ENCODE data around the gene RASD1. TPM values are rescaled to one million over a fixed set of nuclear protein-coding genes. Genes with fewer than 3 reads are reported as not detected.

RASD1 gene
- total RNA-seq, 2 experiments from 2014 or later: 0.18 to 0.21 TPM

GRCh38 chr17:17499402-17500145, 3.4 kb upstream of the RASD1 start:
- Mint-ChIP-seq H3K36me3 (ENCODE audit: low read depth) (no peaks in the 10 kb centered on the region), H3K4me3 (no peak overlapping the region)
- CTCF ChIA-PET: interaction anchor here (0.7 to 1.0 kb wide), 3 partner anchors 8 to 153 kb away, joined by 3 to 4 read pairs (median 4); no protein-coding TSS in a partner anchor

GRCh38 chr17:17498606-17499301, 2.6 kb upstream of the RASD1 start:
- DNase-seq (no peak), ATAC-seq (no peak)
- peaks cover 10% of the 10 kb centered on the region for H3K27me3 Mint-ChIP-seq
- intact Hi-C loops (cut with DNase I, micrococcal nuclease): no loop called here
- no peak overlapping the region for H3K4me3 Mint-ChIP-seq
- CTCF ChIA-PET: interaction anchor here (0.8 to 1.0 kb wide), 2 partner anchors 143 to 153 kb away, joined by 4 read pairs; no protein-coding TSS in a partner anchor
- H3K36me3 Mint-ChIP-seq (ENCODE audit: low read depth): no peaks in the 10 kb centered on the region
- POLR2A ChIA-PET: no interaction called here
- peaks cover 11% of the 10 kb centered on the region for H3K4me1 Mint-ChIP-seq
- no peak overlapping the region for H3K27ac Mint-ChIP-seq
- H3K9me3 Mint-ChIP-seq (ENCODE audit: low read depth): no peaks in the 10 kb centered on the region

More at GRCh38 chr17:17499402-17500145, 3.4 kb upstream of the RASD1 start:
- POLR2A ChIA-PET: no interaction called here
- H3K4me1 Mint-ChIP-seq: peaks cover 11% of the 10 kb centered on the region
- H3K9me3 Mint-ChIP-seq (ENCODE audit: low read depth): no peaks in the 10 kb centered on the region
- peaks cover 10% of the 10 kb centered on the region for H3K27me3 Mint-ChIP-seq
- intact Hi-C loops (cut with DNase I, micrococcal nuclease): no loop called here
- H3K27ac Mint-ChIP-seq: no peak overlapping the region
- DNase-seq (no peak), ATAC-seq (no peak)

- CTCF ChIA-PET: interaction anchor here (1.3 to 3.1 kb wide), 8 partner anchors 8 to 147 kb away, joined by 3 to 39 read pairs (median 7); partner anchors contain the start of gene MED9
These were observed 1.8 kb upstream of the RASD1 start for GRCh38 chr17:17497845-17498520.

DNA sequence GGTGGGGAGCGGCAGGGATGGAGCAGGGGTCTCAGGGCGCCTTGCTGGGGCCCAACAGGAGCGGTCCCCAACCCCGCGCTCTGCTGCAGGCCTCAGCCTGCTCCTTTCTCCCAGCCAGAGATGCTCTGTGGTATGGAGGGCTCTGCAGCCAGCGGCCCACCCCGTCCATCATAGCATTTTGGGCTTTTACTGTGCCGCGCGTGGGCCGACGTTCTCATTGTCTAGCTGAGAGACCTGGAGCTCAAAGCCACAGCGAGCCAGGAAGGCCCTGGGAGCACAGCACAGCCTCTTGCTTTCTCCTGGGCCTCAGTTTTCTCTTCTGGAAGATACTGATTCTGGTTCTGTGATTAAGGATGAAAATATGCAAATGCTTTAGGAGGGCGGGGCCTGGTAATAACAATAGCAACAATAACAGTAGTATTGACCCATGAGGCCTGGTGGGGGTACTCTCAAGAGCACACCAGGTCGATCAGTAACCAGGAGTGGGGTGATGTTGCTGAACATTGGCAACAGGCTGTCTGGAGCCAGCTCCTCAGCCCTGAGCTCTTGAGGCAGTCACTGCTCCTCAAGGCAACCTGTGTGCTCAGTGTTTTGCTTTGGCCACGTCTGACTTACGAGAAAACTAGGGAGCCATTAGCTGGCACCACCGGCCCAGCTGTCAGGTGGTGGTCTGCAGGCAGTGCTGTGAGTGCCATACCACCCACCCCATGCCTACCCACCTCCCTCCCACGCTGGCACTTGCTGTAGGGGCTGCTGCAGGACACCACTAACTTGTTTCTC, 1.1 kb upstream of the RASD1 start:
- Mint-ChIP-seq H3K4me1 (peaks cover 11% of the 10 kb centered on the region), H3K4me3 (no peak overlapping the region), H3K27ac (no peak overlapping the region), H3K36me3 (ENCODE audit: low read depth) (peaks cover 4% of the 10 kb centered on the region), H3K27me3 (peaks cover 9% of the 10 kb centered on the region), H3K9me3 (ENCODE audit: low read depth) (no peaks in the 10 kb centered on the region)
- ATAC-seq (no peak), DNase-seq (no peak)
- CTCF ChIA-PET: interaction anchor here (0.6 to 3.1 kb wide), 29 partner anchors 9 to 390 kb away, joined by 3 to 39 read pairs (median 4); partner anchors contain the start of genes MED9 and PEMT
- POLR2A ChIA-PET: interaction anchor here (0.5 to 1.1 kb wide), 3 partner anchors 17 to 340 kb away, joined by 3 read pairs; no protein-coding TSS in a partner anchor
- intact Hi-C loops (cut with DNase I, micrococcal nuclease): loop anchor here in 1 of 2 experiments (1.0 to 2.0 kb wide), 3 partner anchors 94 to 144 kb away; partner anchors contain the start of gene PEMT

More at GRCh38 chr17:17497845-17498520, 1.8 kb upstream of the RASD1 start:
- intact Hi-C loops (cut with DNase I, micrococcal nuclease): loop anchor here in 1 of 2 experiments (1.0 to 2.0 kb wide), 3 partner anchors 93 to 143 kb away; partner anchors contain the start of gene PEMT
- no peak for DNase-seq
- Mint-ChIP-seq H3K27me3 (peaks cover 10% of the 10 kb centered on the region), H3K4me3 (no peak overlapping the region), H3K9me3 (ENCODE audit: low read depth) (no peaks in the 10 kb centered on the region), H3K27ac (no peak overlapping the region), H3K36me3 (ENCODE audit: low read depth) (no peaks in the 10 kb centered on the region), H3K4me1 (peaks cover 11% of the 10 kb centered on the region)
- ATAC-seq: no peak
- POLR2A ChIA-PET: no interaction called here

DNA sequence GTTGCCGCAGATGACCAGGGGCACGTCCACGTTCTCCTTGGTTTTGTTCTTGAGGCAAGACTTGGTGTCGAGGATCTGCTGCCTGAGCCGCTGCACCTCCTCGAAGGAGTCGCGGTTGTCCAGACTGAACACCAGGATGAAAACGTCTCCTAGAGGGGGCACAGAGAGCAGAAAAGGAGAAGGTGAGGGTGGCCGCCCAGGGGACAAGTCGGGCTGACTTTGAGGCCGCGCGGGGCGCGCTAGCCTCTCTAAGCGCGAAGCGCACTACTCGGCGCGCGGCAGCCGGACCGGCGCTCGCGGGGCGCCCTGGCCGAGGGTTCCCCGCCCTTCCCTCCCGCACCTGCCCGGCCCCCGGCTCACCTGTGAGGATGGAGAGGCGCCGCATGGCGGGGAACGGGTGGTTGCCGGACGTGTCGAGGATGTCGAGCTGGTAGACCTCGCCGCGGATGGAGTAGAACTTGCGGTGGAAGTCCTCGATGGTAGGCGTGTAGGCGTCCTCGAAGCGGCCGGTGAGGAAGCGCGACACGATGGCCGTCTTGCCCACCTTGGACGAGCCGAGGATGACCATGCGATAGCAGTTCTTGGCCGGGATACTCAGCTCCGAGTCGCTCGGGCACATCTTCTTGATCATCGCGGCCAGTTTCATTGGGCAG, 533 bp downstream of the RASD1 start:
- DNase-seq (peak; percentile 51), ATAC-seq (no peak)
- POLR2A ChIA-PET: interaction anchor here (0.6 to 1.1 kb wide), 3 partner anchors 26 to 342 kb away, joined by 3 to 4 read pairs (median 3); no protein-coding TSS in a partner anchor
- Mint-ChIP-seq H3K27ac (no peak overlapping the region), H3K36me3 (ENCODE audit: low read depth) (peaks cover 7% of the 10 kb centered on the region), H3K4me1 (peaks cover 11% of the 10 kb centered on the region), H3K27me3 (peaks cover 5% of the 10 kb centered on the region), H3K4me3 (peak overlapping the region; percentile 56), H3K9me3 (ENCODE audit: low read depth) (no peaks in the 10 kb centered on the region)
- intact Hi-C loops (cut with DNase I, micrococcal nuclease): loop anchor here (1.0 to 2.0 kb wide), 8 partner anchors 11 to 147 kb away; partner anchors contain the start of gene PEMT (in 2 of the 2)
- CTCF ChIA-PET: interaction anchor here (1.1 to 3.1 kb wide), 15 partner anchors 11 to 422 kb away, joined by 3 to 39 read pairs (median 5); partner anchors contain the start of gene PEMT

DNA sequence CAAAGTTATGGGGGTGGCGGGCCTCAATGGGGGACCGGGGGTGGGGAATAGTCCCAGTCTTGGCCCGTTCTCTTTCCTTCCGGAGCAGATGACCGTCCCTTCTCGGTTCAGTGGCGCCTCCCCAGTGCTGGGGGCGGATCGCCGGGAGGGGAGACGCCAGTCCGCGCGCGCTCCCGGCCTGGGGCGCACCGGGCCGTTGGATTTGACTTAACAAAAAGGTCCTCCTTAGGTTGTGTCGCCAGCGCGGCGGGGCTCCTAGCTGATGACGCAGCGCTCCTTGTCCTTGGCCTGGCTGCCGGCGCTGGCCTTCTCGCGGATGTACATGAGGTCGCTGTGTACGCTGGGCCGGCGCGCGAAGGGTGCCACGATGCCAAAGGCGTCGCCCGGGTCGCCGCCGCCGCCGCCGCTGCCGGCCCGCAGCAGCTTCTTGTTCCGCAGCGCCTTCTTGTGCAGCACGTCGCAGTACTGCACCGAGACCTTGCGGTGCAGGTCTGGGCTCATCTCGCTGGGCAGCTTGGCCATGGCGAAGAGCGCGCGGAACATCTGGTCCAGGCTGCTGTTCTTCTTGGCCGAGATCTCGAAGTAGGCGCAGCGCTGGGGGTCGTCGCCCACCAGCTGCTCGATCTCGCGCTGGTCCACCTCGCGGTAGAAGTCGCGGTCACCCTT, 1.2 kb downstream of the RASD1 start:
- intact Hi-C loops (cut with DNase I, micrococcal nuclease): no loop called here
- Mint-ChIP-seq H3K4me3 (peak overlapping the region; percentile 56), H3K9me3 (ENCODE audit: low read depth) (no peaks in the 10 kb centered on the region), H3K27ac (no peak overlapping the region), H3K36me3 (ENCODE audit: low read depth) (peaks cover 7% of the 10 kb centered on the region), H3K27me3 (peaks cover 5% of the 10 kb centered on the region), H3K4me1 (peaks cover 11% of the 10 kb centered on the region)
- ChIA-PET CTCF (interaction anchor here (1.1 to 3.1 kb wide), 5 partner anchors 96 to 147 kb away, joined by 3 to 39 read pairs (median 4); partner anchors contain the start of gene PEMT), POLR2A (interaction anchor here (0.6 kb wide), 1 partner anchor 27 kb away, joined by 3 read pairs; no protein-coding TSS in a partner anchor)
- DNase-seq: peak; percentile 54
- ATAC-seq: no peak

DNA sequence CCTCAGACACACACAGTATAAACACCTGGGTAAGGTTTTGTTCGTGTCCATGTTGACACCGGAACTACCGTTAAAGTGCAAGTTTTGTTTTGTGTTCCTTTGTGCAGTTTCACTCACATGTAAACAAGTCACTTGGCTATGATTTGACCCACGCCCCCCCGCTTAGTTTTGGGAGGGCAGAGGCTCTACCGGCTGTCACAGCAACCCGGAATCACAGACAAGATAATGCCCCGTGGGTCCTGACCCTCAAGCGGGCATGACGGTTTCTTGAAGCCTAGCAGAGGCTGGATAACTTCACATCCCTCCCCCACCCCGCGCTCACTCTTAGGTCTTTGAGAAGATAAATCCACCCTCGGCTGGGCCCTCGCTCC, 1.7 kb downstream of the RASD1 start:
- Mint-ChIP-seq H3K4me3 (no peak overlapping the region), H3K4me1 (peaks cover 11% of the 10 kb centered on the region), H3K27ac (no peak overlapping the region), H3K9me3 (ENCODE audit: low read depth) (no peaks in the 10 kb centered on the region), H3K36me3 (ENCODE audit: low read depth) (peaks cover 7% of the 10 kb centered on the region), H3K27me3 (peaks cover 5% of the 10 kb centered on the region)
- POLR2A ChIA-PET: no interaction called here
- CTCF ChIA-PET: interaction anchor here (0.7 to 1.1 kb wide), 2 partner anchors 120 to 834 kb away, joined by 3 read pairs; no protein-coding TSS in a partner anchor
- intact Hi-C loops (cut with DNase I, micrococcal nuclease): no loop called here
- no peak for DNase-seq
- no peak for ATAC-seq

GRCh38 chr17:17493986-17494466, 2.2 kb downstream of the RASD1 start:
- DNase-seq (no peak), ATAC-seq (no peak)
- peaks cover 5% of the 10 kb centered on the region for H3K27me3 Mint-ChIP-seq
- H3K27ac Mint-ChIP-seq: no peak overlapping the region
- ChIA-PET POLR2A (no interaction called here), CTCF (interaction anchor here (0.7 kb wide), 1 partner anchor 834 kb away, joined by 3 read pairs; no protein-coding TSS in a partner anchor)
- no peaks in the 10 kb centered on the region for H3K9me3 Mint-ChIP-seq (ENCODE audit: low read depth)
- peaks cover 11% of the 10 kb centered on the region for H3K4me1 Mint-ChIP-seq
- H3K36me3 Mint-ChIP-seq (ENCODE audit: low read depth): peaks cover 9% of the 10 kb centered on the region
- intact Hi-C loops (cut with DNase I, micrococcal nuclease): no loop called here
- H3K4me3 Mint-ChIP-seq: no peak overlapping the region

DNA sequence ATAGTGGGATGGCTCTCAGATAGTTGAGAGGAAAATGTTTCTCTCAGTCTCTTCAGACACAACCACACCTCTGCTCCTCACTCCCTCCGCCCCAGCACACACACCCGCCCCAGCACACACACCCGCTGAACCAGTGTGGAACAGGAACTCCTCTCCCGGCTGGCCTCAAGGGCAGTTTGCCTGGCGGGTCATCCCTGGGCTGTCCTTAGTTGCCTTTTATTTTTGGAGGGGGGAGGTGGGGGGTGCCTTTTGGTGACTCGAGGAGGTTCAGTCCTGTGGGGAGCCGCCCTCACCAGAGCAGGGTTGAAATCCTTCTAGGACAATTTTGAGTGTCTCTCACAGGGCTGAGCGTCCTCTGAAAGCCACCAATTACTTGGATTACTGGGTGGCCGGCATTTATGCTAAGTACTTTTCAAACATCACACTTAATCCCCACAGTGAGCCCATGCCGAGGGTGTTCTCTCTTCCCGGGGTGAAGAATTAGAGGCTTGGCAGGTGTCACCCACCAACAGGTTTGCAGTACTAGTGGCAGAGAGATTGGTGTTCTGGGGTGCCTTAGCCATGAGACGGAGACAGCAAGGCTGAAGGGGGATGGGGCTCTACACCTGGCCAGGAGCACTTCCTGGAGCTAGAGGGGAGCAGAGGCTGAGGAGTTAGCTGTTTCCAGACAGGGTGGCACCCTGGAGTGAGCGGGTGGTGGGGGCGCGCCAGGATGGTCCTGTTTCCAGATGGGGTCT, 2.8 kb downstream of the RASD1 start:
- CTCF ChIA-PET: interaction anchor here (0.9 kb wide), 1 partner anchor 21 kb away, joined by 3 read pairs; no protein-coding TSS in a partner anchor
- POLR2A ChIA-PET: no interaction called here
- no peak for ATAC-seq
- intact Hi-C loops (cut with DNase I, micrococcal nuclease): no loop called here
- no peaks in the 10 kb centered on the region for H3K9me3 Mint-ChIP-seq (ENCODE audit: low read depth)
- DNase-seq: no peak
- H3K4me3 Mint-ChIP-seq: no peak overlapping the region
- H3K27me3 Mint-ChIP-seq: peaks cover 5% of the 10 kb centered on the region
- peaks cover 12% of the 10 kb centered on the region for H3K36me3 Mint-ChIP-seq (ENCODE audit: low read depth)
- H3K4me1 Mint-ChIP-seq: peaks cover 14% of the 10 kb centered on the region
- H3K27ac Mint-ChIP-seq: no peak overlapping the region
